Activated CD4-positive, alpha-beta T cell treated with anti-CD3 and anti-CD28 coated beads, Interleukin-2, amount 50 U/mL, for 48 hours (primary cell): ENCODE results near the gene POLR2B.
"Not testable (repeated sequence)": the region's sequence is repeated elsewhere in the genome, so short reads cannot be mapped to it uniquely, and the experiment has no call there.

Experiments used
- DNase-seq, 2 experiments: peaks; one replicate each; pipeline ENCODE4 v3.0.0-alpha.2; 2020

Gene POLR2B

GRCh38 chr4:57059890-57060716, 81.4 kb downstream of the POLR2B start:
- no peak for DNase-seq

- DNase-seq, result not testable (repeated sequence)
Observed at GRCh38 chr4:57060717-57061067, 82.0 kb downstream of the POLR2B start.

- DNase-seq, result no peak
Observed at GRCh38 chr4:57061395-57061794, 82.7 kb downstream of the POLR2B start.

DNA sequence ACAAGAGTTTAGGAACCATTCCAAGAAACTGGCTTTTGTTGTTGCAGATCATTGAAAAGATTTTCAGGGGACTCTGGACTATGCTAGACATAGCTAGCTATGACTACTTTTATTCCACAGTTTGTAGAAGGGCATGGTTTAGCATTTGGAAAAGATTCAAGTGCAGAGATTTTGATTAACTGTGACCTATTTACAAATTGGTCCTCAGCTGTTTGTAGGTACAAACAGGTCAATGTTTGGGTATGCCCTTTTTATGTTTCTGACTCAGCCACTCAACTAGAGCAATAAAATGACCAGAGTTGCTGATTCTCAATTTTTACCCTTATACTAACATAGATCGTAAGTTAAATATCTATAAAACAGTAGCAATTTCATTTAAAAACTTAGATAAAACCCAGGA, 84.8 kb downstream of the POLR2B start:
- no peak for DNase-seq

GRCh38 chr4:57064120-57064519, 85.4 kb downstream of the POLR2B start:
- DNase-seq, result no peak

DNA sequence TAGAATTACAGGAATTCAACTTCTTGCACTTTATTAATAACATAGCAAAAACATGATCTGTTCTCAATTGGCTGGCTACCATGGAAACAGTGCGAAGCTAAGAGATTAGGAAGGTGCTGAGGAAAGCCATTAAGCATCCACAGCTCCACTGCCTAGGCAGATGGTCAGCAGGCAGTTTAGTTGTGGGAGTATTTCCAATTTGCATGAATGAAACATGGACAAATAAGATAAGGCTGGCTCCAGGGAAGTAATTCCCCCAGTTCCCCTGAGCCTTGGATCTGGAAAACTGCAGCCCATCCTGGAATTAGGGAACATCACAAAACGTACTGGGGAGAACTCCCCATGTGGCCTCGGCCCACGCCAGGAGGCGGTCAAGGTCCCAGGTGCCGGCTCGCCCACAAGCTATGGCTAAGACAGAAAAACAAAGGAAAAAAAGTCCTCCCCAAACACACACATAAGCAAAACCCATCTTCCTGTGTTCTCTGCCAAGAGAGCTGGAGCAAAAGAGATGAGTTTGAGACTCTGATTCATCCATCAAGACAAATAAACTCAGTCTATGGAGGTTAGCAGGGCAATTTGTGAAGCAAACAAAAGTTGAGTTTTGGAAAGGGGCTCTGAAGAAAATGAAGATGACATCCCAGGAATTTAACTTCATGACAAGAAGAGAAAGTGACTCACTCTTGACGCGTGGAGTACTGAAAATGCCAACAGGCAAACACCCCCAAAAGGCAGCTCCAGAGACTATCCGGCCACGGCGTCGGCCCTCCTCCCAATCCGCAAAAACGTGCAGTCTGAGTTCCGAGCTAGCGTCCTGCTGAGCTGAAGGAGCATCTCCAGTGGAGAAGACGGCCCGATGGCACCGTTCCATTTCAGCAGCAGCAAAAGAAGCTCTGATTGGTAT, 86.4 kb downstream of the POLR2B start:
- DNase-seq, result no peak

GRCh38 chr4:57065730-57066482, 87.2 kb downstream of the POLR2B start:
- no peak for DNase-seq

DNA sequence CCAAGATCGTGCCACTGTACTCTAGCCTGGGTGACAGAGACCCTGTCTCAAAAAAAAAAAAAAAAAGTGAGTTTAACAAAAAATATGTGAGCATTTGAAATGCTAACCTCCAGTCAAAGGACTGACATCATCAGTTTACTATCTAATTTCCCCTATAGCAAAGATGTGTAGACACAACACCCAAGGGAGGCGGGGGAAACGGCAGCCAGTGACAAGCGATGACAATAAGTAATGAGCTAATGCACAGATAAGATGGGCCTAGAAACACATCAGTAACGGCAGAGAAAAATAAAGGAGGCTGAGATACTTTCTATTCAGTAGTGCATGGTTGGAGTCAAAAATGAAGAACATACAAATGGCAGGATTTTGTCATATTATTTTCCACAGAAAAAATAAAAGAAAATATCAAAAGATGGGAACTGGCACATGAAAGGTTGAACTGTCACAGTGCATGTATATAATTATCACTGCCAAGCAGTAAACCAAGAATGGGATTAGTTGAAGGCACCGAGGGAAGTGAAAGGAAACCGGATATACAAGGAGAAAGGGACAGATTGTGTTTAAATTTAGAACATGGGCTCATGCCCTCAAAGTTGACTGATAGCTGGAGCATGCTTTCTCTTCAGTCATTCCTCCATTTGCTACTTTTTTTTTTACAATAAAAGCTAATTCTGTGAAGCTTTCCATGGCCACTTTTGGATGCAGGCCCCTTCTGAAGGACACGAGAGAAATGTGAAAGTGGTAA, 89.7 kb downstream of the POLR2B start:
- no peak for DNase-seq

DNA sequence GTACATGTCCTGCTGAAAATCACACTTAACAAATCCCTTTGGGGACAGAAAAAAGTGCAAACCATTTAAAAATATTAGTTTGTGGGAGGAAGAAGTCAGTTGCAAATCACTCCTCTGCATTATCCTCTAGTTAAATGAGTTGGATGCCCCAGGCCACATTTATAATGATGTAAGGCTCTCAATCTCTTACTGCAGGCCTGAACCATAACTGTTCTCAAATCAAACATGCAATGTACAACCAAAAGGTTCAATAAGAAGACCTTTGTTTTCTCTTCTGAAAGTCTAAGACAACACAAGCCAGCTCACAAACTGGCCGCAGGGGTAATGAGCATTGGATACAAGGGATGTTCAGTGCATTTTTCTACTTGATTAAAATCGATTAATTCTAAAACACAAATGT, 91.8 kb downstream of the POLR2B start:
- no peak for DNase-seq

DNA sequence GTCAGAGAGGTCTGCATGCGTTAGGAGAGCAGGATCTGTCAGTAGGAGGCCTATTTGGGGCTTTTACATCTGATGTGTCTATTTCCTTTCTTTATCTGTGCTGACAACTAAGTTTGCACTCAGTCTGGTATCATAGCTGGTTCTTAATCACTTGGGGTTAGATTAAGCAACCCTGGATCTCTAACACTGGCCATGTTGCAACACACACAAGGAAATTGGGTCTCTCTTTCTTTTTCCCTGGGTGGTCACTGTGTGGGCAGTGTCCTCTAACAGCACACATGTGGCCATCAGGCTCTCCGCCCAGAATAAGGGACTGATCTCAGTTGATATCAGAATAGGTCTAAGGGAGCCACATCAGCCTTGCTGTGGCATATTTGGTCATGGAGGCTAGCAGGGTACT, 92.6 kb downstream of the POLR2B start:
- no peak for DNase-seq

DNA sequence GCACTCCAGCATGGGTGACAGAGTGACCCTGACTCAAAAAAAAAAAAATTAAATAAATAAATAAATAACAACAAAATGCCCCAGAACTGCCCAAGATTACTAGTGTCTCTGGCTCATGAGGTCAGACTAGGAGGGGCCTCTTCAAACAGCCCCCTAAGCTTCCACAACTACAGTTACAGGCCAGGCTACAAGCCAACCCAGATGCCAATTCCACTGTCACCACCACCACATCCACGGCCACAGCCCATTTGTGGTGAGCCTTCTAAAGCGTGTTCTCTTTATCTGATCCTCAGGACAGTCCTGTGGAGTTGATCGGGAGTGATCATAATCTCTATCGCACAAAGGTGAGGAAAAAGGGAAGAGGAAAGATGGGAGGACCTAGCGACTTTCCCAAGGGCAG, 94.9 kb downstream of the POLR2B start:
- DNase-seq, result no peak

DNA sequence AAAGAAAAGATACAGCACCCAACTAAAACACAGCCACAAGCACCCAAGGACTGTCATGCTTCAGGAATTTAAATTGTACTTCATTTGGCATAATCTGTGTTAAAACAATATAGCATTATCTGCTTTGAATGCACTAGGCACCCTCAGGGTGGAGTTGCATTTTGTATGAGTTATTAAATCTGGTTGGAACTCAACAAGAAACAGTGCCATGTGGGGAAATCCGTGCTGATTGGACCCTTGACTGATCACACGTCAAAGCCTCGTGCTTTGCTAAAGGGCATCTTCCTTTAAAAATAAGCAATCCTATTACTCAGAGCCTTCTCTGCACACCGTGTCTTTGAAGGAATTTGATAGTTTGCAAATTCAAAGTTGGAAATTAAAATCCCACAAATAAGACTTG, 96.0 kb downstream of the POLR2B start:
- DNase-seq, result no peak

- no peak for DNase-seq
Observed at GRCh38 chr4:57075367-57075766, 96.7 kb downstream of the POLR2B start.

DNA sequence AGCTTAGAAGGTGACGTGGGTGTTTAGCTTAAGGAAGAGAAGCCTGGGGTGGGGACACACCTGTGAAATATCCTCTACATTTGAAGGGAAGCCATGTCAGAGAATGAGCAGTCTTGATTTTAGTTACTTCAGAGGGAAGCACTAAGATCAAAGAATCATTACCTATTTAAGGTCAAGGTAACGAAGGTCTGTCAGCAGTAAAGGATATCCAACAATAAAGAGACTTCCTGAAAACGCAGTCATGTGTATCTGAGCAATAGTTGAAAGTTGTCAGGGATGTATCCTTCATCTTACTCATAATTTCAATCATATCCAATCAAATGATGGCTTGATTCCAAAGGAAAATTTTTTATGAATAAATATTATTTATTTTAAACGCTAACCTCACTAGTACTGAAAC, 98.0 kb downstream of the POLR2B start:
- DNase-seq, result no peak

DNA sequence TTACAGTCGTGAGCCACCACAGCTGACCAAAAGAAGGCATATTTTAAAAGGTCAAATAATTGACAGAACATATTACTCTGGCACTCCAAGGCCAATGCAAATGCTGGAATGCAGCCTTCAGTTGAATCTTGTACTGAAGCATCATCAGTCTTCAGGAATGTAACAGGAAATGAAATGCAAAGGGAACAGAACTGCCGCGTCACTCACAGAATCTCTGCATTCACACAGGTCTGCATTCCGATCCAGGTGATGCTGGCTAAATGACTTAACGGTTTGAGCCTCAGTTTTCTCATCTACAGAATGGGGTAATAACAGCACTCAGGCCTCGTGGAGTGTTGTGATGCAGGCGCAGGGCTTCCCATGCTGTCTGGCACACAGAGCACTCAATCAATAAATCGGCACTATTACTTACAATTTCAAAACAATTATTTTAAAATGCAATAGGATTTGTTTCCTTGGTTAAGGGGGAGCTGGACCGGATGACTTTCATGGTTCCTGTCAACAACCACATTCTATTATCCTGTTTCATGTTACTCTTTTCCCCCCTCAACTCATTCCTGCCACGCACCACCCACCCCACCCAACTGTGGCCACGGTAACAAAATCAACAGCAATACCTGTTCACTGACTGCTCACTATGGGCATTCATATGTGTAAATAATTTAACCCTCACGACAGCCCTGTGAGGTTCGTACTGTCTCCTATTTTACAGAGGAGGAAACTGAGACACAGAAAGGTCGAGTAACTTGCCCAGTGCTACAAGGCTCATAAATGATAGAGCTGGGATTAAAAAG, 99.1 kb downstream of the POLR2B start:
- DNase-seq, result no peak

DNA sequence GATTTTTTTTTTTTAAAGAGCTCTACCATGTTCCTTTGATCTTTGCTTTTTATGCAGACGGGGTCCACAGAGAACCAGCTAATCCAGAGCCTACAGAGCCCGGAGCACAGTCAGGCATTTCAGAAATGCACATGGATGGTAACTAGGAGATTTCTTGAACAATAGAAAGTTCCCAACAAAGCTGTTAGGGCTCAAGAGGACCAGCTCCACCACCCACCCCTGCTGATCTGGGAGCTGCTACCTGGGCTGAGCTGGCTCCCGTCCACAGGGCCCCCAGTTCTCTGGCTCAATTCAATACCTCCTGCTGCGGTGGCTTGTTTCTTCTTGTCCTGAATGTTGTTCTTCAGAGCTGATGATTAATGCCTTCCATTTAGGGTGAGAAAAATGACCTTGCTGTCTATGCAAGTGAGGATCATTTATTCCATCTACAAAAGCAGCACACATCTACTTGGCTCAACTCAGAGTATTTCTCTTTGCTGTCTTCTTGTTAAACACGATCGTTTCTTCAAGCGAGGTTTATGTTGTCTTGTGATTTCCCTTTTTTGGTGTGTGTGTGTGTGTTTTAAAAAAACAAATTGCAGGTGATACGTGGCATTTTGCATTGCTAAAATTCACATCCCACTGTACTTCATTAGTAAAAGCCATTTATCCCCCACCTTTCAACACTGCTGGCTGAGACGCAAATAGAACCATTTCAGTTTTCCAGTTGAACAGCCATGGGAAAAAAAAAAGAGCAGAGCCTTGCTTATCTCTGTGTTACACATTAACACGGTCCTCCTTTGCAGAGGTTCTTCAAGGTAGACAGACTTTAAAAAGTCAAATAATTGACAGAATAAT, 100.2 kb downstream of the POLR2B start:
- no peak for DNase-seq
